Endodermal cell (in vitro differentiated cells): ENCODE results near the gene DNAJB1. TPM values are rescaled to one million over a fixed set of nuclear protein-coding genes. Genes with fewer than 3 reads are reported as not detected.

Experiments used
- DNase-seq: peaks from one replicate; pipeline ENCODE4 v3.0.0-alpha.2; 2017
- H3K27ac ChIP-seq: 2 replicates; pipeline ENCODE4 v1.5.1; 2013; ENCODE audit warnings: mild to moderate bottlenecking, low read depth, low read length, moderate library complexity
- H3K27me3 ChIP-seq: 2 replicates; pipeline ENCODE4 v1.6.1; 2013; ENCODE audit warnings: mild to moderate bottlenecking, low read length, moderate library complexity; ENCODE audit not compliant: insufficient read depth, control insufficient read depth, poor library complexity, severe bottlenecking
- H3K36me3 ChIP-seq: 2 replicates; pipeline ENCODE4 v1.7.0; 2013; ENCODE audit warnings: mild to moderate bottlenecking, low read length, moderate library complexity; ENCODE audit not compliant: control insufficient read depth, insufficient read depth
- H3K4me1 ChIP-seq: one replicate; pipeline ENCODE4 v1.7.0; 2013; ENCODE audit warnings: low read length; ENCODE audit not compliant: control insufficient read depth, insufficient read depth
- H3K4me3 ChIP-seq: 2 replicates; pipeline ENCODE4 v1.5.1; 2013; ENCODE audit warnings: mild to moderate bottlenecking, low read length, moderate library complexity
- H3K9ac ChIP-seq: 2 replicates; pipeline ENCODE4 v1.6.1; 2013; ENCODE audit warnings: mild to moderate bottlenecking, low read length, moderate library complexity; ENCODE audit not compliant: poor library complexity, severe bottlenecking; ENCODE audit errors: extremely low read depth
- H3K9me3 ChIP-seq: 2 replicates; pipeline ENCODE4 v1.6.1; 2013; ENCODE audit warnings: mild to moderate bottlenecking, low read length, moderate library complexity; ENCODE audit not compliant: control insufficient read depth
- H3K27ac Mint-ChIP-seq: 2 replicates; pipeline ENCODE4 v1.8.0; 2020; ENCODE audit warnings: mixed read lengths
- H3K27me3 Mint-ChIP-seq: 2 replicates; pipeline ENCODE4 v1.8.0; 2021; ENCODE audit warnings: mild to moderate bottlenecking, mixed read lengths; ENCODE audit not compliant: insufficient read depth
- H3K36me3 Mint-ChIP-seq: 2 replicates; pipeline ENCODE4 v1.8.0; 2020; ENCODE audit warnings: low read depth, mixed read lengths
- H3K4me1 Mint-ChIP-seq: 2 replicates; pipeline ENCODE4 v1.8.0; 2020; ENCODE audit warnings: mixed read lengths
- H3K4me3 Mint-ChIP-seq: 2 replicates; pipeline ENCODE4 v1.8.0; 2020; ENCODE audit warnings: mild to moderate bottlenecking, moderate library complexity, mixed read lengths
- H3K9me3 Mint-ChIP-seq: 2 replicates; pipeline ENCODE4 v1.8.0; 2020; ENCODE audit warnings: mild to moderate bottlenecking, mixed read lengths
- CTCF ChIP-seq: fragments of 200-600 bp; sonication (generic); conservative IDR thresholded peaks from 2 replicates; pipeline ENCODE4 v1.5.0; 2021; ENCODE audit warnings: antibody characterized with exemption, mild to moderate bottlenecking
- WGBS, 2 experiments: methylation state at CpG; one replicate each; pipeline versions ENCODE4 v1.1.5 to v1.1.7; 2013; ENCODE audit warnings: missing lambda C conversion rate in 2 of 2, mixed read lengths in 1 of 2; ENCODE audit not compliant: insufficient coverage in 1 of 2, insufficient read length in 1 of 2; 5-methylcytosine and 5-hydroxymethylcytosine counted together
- total RNA-seq, 2 donors: library from RNA; stranded (reverse); fragmentation: NEBNext Ultra II Directional in 1 of 2; extraction: Animal tissue kit (Norgen Biotek cat#: 25700) in 1 of 2; gene quantifications; 2 replicates in 1 of 2; 3 replicates in 1 of 2; pipeline ENCODE4 v1.2.1, GENCODE V29; 2021

The DNAJB1 gene
- total RNA-seq, 2 donors from 2014 or later, result 66.1 to 70.0 TPM

DNA sequence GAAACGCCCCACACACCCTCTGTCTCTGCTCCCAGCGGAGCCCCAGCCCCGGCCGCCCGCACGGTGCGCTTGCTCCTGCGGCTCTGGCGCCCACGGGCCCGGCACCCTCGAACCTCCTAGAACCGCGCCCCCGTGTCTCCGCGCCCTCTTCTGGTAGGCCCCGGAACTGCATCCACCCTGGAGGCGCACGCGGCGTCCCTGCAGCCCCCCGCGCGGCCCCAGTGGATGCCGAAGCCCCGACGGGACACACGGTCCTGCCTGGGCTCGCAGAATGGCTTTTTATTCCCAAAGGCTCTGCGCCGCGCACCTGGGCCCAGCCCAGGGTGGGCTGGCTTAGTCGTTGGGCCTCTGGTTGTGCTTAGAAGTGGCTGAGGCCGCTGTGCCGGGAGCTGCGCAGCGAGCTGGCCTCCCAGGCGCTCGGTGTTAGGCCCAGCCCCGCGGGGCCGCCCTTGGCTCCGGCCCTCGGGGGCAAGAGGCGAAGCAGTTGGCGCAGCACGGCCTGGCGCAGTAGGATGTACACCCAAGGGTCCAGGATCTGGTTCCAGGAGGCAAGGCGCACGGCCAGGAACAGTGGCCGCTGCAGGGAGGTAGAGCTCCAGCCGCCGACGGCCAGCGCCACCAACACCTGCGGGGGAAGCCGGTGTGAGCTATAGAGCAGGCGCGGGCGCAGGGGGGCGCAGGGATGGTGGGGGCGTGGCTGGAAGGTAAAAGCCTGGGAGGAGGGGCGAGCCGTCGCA lies 45.8 kb downstream of the DNAJB1 start:
- H3K4me1 ChIP-seq, result no peaks in the 10 kb centered on the region
- DNase-seq, result peak; percentile 95
- Mint-ChIP-seq H3K27me3 (peaks cover 14% of the 10 kb centered on the region), H3K9me3 (no peaks in the 10 kb centered on the region), H3K27ac (no peak overlapping the region), H3K36me3 (peaks cover 22% of the 10 kb centered on the region), H3K4me1 (peaks cover 13% of the 10 kb centered on the region), H3K4me3 (peak overlapping the region; percentile 49)
- H3K4me3 ChIP-seq, result no peak overlapping the region
- no peak overlapping the region for H3K9ac ChIP-seq
- H3K27ac ChIP-seq, result no peak overlapping the region
- no peaks in the 10 kb centered on the region for H3K27me3 ChIP-seq
- peak; percentile 98 for TF ChIP-seq CTCF
- H3K36me3 ChIP-seq, result peaks cover 22% of the 10 kb centered on the region
- WGBS, 2 experiments, result 14 to 19% methylated on average over 25 to 66 of the region's 66 CpGs
- no peaks in the 10 kb centered on the region for H3K9me3 ChIP-seq

GRCh38 chr19:14471436-14472187 lies 46.6 kb downstream of the DNAJB1 start:
- Histone ChIP-seq H3K36me3 (peaks cover 22% of the 10 kb centered on the region), H3K4me1 (no peaks in the 10 kb centered on the region), H3K9ac (no peak overlapping the region), H3K9me3 (no peaks in the 10 kb centered on the region), H3K4me3 (no peak overlapping the region), H3K27ac (no peak overlapping the region), H3K27me3 (no peaks in the 10 kb centered on the region)
- Mint-ChIP-seq H3K27ac (no peak overlapping the region), H3K36me3 (peaks cover 25% of the 10 kb centered on the region), H3K9me3 (no peaks in the 10 kb centered on the region), H3K4me1 (peaks cover 11% of the 10 kb centered on the region), H3K4me3 (peak overlapping the region; percentile 49), H3K27me3 (peaks cover 14% of the 10 kb centered on the region)
- TF ChIP-seq CTCF, result no peak
- no peak for DNase-seq
- 87 to 89% methylated on average over 9 to 46 of the region's 46 CpGs for WGBS, 2 experiments

DNA sequence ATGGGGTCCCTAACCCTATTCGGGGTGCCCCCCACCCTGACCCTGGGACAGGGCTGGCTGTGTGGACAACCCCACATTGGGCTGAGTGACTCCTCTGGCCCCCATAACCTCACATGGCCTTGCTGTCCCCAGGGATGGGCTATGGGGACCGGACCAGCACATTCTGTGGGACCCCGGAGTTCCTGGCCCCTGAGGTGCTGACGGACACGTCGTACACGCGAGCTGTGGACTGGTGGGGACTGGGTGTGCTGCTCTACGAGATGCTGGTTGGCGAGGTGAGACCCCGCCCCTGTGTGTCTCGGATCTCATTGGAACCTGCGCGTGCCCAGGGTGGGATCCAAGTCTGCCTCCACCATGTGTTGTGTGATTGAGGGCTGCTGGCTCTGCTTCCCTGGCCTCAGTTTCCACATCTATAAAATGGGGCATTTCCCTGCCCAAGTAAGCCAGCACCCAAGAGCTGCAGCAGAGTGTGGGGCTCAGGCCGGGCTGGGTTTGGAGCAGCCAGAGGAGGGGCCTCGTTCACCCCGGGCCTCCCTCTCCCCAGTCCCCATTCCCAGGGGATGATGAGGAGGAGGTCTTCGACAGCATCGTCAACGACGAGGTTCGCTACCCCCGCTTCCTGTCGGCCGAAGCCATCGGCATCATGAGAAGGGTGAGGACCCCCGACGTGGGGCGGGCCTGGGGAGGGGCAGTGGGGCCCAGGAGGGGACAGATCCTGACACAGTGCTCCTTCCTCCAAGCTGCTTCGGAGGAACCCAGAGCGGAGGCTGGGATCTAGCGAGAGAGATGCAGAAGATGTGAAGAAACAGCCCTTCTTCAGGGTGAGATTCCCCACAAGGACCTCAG lies 47.9 kb downstream of the DNAJB1 start:
- no peak overlapping the region for H3K27ac ChIP-seq
- Mint-ChIP-seq H3K27me3 (peaks cover 14% of the 10 kb centered on the region), H3K27ac (no peak overlapping the region), H3K9me3 (no peaks in the 10 kb centered on the region), H3K36me3 (peaks cover 31% of the 10 kb centered on the region), H3K4me3 (no peak overlapping the region), H3K4me1 (no peaks in the 10 kb centered on the region)
- H3K4me3 ChIP-seq, result no peak overlapping the region
- no peaks in the 10 kb centered on the region for H3K4me1 ChIP-seq
- 95 to 96% methylated on average over 17 to 32 of the region's 32 CpGs for WGBS, 2 experiments
- H3K27me3 ChIP-seq, result no peaks in the 10 kb centered on the region
- H3K9ac ChIP-seq, result no peak overlapping the region
- TF ChIP-seq CTCF, result no peak
- H3K9me3 ChIP-seq, result no peaks in the 10 kb centered on the region
- DNase-seq, result no peak
- H3K36me3 ChIP-seq, result peaks cover 28% of the 10 kb centered on the region
